ENCODE data around the gene DARS1.
"Not testable (repeated sequence)": the region's sequence is repeated elsewhere in the genome, so short reads cannot be mapped to it uniquely, and the experiment has no call there.

The DARS1 gene

DNA sequence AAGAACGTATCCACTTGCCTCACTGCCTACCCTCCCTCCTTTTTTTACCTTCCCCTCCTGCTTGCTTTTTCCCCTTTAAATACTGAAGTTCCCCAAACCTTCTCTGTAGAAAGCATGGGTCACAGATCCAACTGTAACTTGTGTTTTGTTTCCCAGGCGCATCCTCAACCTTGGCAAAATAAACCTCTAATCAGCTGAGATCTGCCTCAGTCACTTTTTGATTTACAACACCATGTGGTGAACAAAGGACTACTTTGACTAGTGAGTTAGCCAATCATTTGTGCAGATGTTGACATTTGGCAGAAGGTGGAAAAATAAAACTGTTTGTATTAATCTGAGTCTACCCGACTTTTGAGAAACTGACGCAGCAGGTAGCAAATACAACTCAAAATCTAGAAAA, 85.9 kb downstream of the DARS1 start:
- no peak overlapping the region for H3K27ac ChIP-seq
- TF ChIP-seq ZFX (IDR thresholded peaks at IDR 0.05; ENCODE audit: borderline replicate concordance) = no peak
- TF ChIP-seq, protein P1, sequence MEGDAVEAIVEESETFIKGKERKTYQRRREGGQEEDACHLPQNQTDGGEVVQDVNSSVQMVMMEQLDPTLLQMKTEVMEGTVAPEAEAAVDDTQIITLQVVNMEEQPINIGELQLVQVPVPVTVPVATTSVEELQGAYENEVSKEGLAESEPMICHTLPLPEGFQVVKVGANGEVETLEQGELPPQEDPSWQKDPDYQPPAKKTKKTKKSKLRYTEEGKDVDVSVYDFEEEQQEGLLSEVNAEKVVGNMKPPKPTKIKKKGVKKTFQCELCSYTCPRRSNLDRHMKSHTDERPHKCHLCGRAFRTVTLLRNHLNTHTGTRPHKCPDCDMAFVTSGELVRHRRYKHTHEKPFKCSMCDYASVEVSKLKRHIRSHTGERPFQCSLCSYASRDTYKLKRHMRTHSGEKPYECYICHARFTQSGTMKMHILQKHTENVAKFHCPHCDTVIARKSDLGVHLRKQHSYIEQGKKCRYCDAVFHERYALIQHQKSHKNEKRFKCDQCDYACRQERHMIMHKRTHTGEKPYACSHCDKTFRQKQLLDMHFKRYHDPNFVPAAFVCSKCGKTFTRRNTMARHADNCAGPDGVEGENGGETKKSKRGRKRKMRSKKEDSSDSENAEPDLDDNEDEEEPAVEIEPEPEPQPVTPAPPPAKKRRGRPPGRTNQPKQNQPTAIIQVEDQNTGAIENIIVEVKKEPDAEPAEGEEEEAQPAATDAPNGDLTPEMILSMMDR (IDR thresholded peaks at IDR 0.05) = no peak

DNA sequence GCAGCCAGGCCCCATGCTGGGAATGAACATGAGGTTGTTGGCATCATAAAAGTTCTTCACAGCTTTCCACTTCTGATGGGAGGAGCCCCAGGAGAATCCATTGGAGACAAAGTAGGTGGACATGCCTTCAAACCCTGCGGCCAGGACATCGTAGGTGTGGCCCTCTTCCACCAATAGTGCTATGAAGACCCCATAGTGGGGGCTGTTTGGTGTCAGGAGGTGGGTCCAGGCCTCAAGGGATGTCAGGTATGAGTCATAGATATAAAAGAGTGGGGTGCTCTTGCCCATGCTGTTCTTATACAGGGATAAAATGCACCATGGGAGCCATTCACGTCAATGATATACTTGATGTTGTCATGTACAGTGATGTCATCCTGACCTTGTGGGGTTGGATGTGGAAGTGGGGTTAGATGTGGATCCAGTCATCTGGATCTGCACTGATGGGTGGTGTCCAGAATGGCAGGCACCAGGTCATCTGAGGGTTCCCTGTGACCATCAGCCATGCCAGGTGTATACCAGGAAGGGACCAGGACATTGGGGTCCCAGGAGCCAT, 87.1 kb downstream of the DARS1 start:
- no peak for TF ChIP-seq ZFX (IDR thresholded peaks at IDR 0.05; ENCODE audit: borderline replicate concordance)
- TF ChIP-seq, protein P1 (IDR thresholded peaks at IDR 0.05) = no peak

DNA sequence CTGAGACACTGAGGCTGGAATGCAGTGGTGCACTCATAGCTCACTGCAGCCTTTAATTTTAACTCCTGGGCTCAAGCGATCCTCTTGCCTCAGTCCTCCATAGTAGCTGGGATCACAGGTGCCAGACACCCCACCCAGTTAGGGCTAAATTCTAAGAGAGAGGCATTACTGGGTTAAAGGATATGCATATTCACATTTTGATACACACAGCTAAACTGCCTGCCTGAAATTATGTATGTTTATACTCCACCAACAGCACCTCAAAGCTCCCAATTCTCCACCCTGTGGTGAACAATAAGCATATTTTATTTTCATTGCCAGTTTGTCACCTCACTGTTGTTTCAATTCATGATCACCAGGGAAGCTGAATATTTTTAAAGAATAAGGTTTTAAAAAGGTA, 90.5 kb downstream of the DARS1 start:
- TF ChIP-seq ZFX (IDR thresholded peaks at IDR 0.05; ENCODE audit: borderline replicate concordance) = no peak
- TF ChIP-seq, protein P1 (IDR thresholded peaks at IDR 0.05) = no peak
- no peak overlapping the region for H3K27ac ChIP-seq

More for the DNA sequence above, 87.1 kb downstream of the DARS1 start:
- H3K27ac ChIP-seq = no peak overlapping the region

DNA sequence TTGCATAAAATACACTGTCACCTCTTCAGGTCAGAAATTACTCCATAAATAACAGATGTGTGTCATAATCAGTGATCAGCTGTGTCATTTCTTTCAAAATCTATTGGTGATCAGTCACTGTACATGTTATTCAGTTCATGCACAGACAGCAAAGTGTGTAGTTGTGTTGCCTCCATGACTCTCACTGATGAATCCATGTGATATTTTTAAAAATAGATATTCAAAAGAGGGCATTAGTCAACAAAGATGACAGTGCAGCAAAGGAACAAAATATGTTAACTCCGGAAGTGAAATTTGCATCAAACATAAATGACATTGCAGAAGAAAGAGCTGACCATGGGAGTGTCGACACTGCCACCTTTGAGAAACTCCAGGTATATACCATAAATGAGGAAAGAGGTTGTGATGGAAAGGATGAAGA, 92.0 kb downstream of the DARS1 start:
- H3K27ac ChIP-seq = no peak overlapping the region
- TF ChIP-seq, protein P1 (IDR thresholded peaks at IDR 0.05) = no peak
- no peak for TF ChIP-seq ZFX (IDR thresholded peaks at IDR 0.05; ENCODE audit: borderline replicate concordance)

DNA sequence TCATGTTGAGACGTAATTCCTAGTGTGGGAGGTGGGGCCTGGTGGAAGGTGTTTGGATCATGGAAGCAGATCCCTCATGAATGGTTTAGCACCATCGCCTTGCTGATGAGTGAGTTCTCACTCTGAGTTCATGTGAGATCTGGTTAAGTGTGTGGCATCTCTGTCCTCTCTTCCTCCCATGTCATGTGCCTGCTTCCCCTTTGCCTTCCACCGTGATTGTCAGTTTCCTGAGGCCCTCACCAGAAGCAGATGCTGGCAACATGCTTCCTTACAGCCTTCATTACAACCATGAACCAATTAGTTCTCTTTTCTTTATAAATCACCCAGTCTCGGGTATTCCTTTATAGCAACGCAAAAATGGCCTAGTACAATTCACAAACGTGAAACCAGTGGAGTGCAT, 94.6 kb downstream of the DARS1 start:
- TF ChIP-seq ZFX (IDR thresholded peaks at IDR 0.05; ENCODE audit: borderline replicate concordance) = no peak
- TF ChIP-seq, protein P1 (IDR thresholded peaks at IDR 0.05) = no peak
- no peak overlapping the region for H3K27ac ChIP-seq

DNA sequence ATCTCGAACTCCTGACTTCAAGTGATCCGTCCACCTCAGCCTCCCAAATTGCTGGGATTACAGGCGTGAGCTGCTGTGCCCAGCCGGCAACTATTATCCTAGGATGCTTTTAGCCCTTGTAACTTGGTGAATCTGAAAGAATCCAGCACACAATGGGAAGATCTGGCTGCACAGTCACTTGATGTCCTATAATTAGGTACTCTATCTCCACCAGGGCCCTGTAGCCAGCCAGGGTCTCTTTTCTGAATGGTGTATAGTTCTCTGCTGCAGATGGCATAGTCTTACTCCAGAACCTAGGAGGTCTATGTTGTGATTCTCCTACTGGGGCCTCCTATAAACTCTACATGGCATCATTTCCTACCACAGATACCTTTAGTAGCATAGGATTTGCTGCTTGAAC, 95.3 kb downstream of the DARS1 start:
- no peak for TF ChIP-seq ZFX (IDR thresholded peaks at IDR 0.05; ENCODE audit: borderline replicate concordance)
- H3K27ac ChIP-seq = no peak overlapping the region

DNA sequence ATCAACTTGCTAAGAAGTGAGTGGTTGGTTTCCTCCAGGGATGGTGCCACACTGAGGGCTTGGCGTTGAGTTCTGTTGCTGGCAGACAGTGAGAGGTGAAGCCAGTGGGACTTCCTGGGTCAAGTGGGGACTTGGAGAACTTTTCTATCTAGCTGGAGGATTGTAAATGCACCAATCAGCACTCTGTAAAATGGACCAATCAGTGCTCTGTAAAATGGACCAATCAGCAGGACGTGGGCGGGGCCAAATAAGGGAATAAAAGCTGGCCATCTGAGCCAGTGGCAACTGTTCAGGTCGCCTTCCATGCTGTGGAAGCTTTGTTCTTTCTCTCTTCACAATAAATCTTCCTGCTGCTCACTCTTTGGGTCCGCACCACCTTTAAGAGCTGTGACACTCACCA, 96.8 kb downstream of the DARS1 start:
- not testable (repeated sequence) for H3K27ac ChIP-seq

DNA sequence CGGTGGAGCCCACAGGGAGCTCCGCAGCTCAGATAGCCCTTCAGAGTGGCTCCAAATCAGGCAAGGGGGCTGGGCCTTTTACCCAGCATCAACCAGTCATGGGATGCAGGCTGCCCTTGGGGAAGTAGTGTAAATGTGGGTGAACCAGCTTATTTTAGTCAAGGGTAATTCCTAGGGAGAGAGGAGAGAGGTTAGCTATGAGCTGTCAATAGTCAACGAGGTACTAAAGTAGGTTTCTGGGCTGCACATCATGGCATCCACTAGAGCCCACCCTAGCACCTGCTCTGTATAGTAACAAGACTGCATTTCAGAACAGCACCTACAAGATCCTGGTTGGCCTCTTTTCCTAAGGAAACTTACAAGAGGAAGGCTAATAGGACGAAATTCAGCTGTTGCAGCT, 99.7 kb downstream of the DARS1 start:
- H3K27ac ChIP-seq = no peak overlapping the region
- TF ChIP-seq, protein P1 (IDR thresholded peaks at IDR 0.05) = no peak
- no peak for TF ChIP-seq ZFX (IDR thresholded peaks at IDR 0.05; ENCODE audit: borderline replicate concordance)
